Ovary (tissue), 3 donors: Measurements from ENCODE around the gene FRMD1.

Experiments
- EP300 ChIP-seq: sonication (generic); formaldehyde crosslinking; IDR thresholded peaks from one replicate; pipeline ENCODE4 v1.6.1; 2017; ENCODE audit warnings: antibody characterized with exemption
- TF ChIP-seq, protein P1 (sequence below), 3 donors: fragments of 450-650 bp in 2 of 3; fragments of 200-600 bp in 1 of 3; IDR thresholded peaks; one replicate each; pipeline versions ENCODE4 v1.5.1 to v1.8.0; 2016 to 2022; ENCODE audit warnings: antibody characterized with exemption in 3 of 3, mild to moderate bottlenecking in 1 of 3
- donor health status: DM: no; HTN: no; CAD: no.

DNA sequence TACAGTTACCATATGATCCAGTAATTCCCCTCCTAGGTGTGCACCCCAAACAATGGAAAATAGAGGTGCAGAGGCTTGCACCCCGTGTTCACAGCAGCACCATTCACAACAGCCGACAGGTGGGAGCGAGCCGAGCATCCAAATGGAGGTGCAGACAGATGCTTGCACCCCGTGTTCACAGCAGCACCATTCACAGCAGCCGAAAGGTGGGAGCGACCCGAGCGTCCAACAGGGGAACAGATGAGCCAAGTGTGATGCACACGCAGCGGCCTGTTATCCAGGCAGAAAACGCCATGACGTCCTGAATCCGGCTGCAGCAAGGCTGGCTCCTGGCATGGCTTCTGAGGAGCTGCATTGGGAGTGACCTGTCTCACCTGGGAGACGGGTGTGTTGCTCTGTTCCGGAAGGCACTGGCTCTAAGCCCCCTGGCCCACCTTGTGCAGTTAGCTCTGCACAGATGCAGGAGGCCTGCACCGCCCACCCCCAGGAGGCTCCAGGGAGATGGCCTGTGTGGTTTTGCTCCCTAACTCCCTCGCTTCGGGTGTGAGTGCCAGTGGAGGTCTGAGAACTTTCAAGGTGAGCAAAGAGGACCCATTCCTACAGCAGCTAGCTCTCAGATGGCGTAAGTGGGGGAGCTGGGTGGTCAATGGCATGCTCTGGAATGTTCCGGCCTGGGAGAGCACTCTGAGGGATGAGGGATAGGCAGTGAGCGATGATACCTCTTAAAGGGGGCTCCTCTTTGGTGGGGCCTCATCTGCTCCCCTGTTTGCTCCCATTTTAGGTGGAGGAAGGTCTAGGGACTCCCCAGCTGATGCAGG lies 47.8 kb upstream of the FRMD1 start:
- TF ChIP-seq, protein P1, sequence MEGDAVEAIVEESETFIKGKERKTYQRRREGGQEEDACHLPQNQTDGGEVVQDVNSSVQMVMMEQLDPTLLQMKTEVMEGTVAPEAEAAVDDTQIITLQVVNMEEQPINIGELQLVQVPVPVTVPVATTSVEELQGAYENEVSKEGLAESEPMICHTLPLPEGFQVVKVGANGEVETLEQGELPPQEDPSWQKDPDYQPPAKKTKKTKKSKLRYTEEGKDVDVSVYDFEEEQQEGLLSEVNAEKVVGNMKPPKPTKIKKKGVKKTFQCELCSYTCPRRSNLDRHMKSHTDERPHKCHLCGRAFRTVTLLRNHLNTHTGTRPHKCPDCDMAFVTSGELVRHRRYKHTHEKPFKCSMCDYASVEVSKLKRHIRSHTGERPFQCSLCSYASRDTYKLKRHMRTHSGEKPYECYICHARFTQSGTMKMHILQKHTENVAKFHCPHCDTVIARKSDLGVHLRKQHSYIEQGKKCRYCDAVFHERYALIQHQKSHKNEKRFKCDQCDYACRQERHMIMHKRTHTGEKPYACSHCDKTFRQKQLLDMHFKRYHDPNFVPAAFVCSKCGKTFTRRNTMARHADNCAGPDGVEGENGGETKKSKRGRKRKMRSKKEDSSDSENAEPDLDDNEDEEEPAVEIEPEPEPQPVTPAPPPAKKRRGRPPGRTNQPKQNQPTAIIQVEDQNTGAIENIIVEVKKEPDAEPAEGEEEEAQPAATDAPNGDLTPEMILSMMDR (IDR thresholded peaks at IDR 0.05): no peak
- no peak for TF ChIP-seq EP300
